Head of caudate nucleus (tissue), 42 donors: Measurements from ENCODE around the gene LAD1.

Experiments
- DNase-seq, 42 donors: peaks; one replicate each; pipeline versions ENCODE4 v3.0.0 to v3.0.0-alpha.2; 2020 to 2021; ENCODE audit warnings: mixed read lengths in 7 of 42
- intact Hi-C: fragments of 100-400 bp; cut with DNase I; formaldehyde crosslinking; loops from one replicate; pipeline ENCODE4 v1.15.0; 2022

Gene LAD1

GRCh38 chr1:201335174-201335870, 63.8 kb downstream of the LAD1 start:
- intact Hi-C loops, result no loop called here

DNA sequence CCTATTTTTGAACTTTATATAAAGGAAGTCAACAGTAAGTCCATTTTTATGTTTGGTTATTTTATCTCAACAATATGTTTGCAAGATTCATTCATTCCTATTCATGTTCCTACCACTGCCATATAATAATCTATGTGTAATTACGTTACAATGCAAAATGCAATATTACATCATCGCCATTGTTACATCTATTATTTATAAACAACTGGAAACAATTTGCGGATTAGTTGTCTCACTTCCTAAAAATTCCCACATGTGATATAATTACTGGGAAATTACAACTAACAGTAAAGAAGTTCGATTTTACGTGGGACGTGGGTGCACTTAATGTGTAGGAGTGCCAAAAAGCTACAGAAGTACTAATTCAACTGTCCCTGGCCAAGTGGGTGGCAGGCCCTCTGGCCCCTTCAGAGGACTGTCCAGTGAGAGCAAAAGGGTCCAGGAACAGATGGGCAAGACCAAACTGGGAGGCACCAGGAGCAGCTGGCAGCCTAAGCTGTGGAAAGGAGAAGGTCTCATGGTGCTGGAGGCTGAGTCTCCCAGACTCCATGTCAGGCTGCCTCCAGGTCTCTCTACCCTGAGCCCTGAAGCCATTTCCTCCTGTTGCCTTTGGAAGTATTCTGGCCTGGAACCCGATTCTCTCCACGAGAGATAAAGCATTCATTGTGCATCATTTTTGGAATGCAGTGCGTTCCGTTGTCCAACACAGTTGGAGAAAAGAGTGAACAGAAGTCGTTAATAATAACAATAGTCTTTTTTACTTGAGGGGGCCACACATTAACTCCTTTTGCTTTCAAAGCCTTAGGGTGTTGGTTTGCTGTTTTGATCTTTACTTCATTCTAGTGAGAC, 64.6 kb downstream of the LAD1 start:
- intact Hi-C loops, result no loop called here
- no peak for DNase-seq

More at GRCh38 chr1:201335174-201335870, 63.8 kb downstream of the LAD1 start:
- no peak for DNase-seq

DNA sequence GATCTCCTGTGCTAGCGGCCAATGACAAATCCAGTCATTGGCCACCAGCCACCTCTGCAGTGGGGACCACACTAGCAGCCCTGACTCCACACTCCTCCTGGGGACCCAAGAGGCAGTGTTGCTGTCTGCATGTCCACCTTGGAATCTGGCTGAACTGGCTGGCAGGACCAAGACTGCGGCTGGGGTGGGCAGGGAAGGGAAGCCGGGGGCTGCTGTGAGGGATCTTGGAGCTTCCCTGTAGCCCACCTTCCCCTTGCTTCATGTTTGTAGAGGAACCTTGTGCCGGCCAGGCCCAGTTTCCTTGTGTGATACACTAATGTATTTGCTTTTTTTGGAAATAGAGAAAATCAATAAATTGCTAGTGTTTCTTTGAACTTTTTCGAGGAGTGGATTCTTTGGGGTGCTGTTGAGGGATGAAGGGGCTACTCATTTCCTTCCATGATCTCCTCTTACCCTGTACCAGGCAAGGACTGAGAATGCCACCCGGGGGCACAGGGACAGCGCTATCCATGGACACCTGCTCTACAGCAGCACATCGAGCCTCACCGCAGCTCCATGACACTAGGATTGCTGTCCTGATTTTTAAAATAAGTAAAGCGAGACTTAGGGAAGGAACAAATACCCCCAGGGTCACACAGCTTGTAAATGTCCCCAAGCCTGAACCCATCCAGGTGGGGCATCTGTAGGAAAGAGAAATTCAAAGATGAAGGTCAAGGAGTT, 66.3 kb downstream of the LAD1 start:
- DNase-seq, result no peak
- intact Hi-C loops, result no loop called here

DNA sequence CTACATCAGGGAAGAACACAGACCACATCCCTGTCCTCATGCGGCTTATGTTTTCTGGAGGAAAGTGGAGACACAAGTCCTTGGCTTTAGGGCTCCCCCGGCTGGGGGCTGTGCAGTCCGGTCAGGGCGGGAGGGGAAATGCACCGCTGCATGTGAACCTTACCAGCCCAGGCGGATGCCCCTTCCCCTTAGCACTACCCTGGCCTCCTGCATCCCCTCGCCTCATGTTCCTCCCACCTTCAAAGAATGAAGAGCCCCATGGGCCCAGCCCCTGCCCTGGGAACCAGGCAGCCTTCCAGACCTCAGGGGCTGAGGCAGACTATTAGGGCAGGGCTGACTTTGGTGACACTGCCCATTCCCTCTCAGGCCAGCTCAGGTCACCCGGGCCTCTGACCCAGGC, 67.1 kb downstream of the LAD1 start:
- intact Hi-C loops, result no loop called here

GRCh38 chr1:201331166-201331565, 68.0 kb downstream of the LAD1 start:
- intact Hi-C loops, result no loop called here

More for the DNA sequence above, 67.1 kb downstream of the LAD1 start:
- no peak for DNase-seq

More at GRCh38 chr1:201331166-201331565, 68.0 kb downstream of the LAD1 start:
- no peak for DNase-seq
